Measurements from ENCODE around the gene KRT75. TPM values are rescaled to one million over a fixed set of nuclear protein-coding genes. Genes with fewer than 3 reads are reported as not detected.

KRT75 gene
- total and polyA plus RNA-seq, 9 donors: not detected

GRCh38 chr12:52395761-52396434 is 38.3 kb downstream of the KRT75 start:
- H3K4me3 ChIP-seq (ENCODE audit: low read length): no peak overlapping the region
- peaks cover 15% of the 10 kb centered on the region for H3K27me3 ChIP-seq (ENCODE audit: control insufficient read depth, insufficient read depth, low read length)
- no peaks in the 10 kb centered on the region for H3K9me3 ChIP-seq (replicated peaks; ENCODE audit: control insufficient read depth, low read depth, low read length)
- peaks cover 10% of the 10 kb centered on the region for H3K4me1 ChIP-seq (ENCODE audit: control insufficient read depth, insufficient read depth, low read length)
- H3K36me3 ChIP-seq (ENCODE audit: control insufficient read depth, insufficient read depth, low read length): no peaks in the 10 kb centered on the region
- WGBS (ENCODE audit: insufficient coverage): 48% methylated on average over 17 of the region's 20 CpGs
- DNase-seq: peak; percentile 17
- H3K27ac ChIP-seq (ENCODE audit: low read length): no peak overlapping the region

GRCh38 chr12:52394836-52395405 is 39.2 kb downstream of the KRT75 start:
- Histone ChIP-seq H3K9me3 (replicated peaks; ENCODE audit: control insufficient read depth, low read depth, low read length) (no peaks in the 10 kb centered on the region), H3K4me3 (ENCODE audit: low read length) (no peak overlapping the region), H3K4me1 (ENCODE audit: control insufficient read depth, insufficient read depth, low read length) (peaks cover 13% of the 10 kb centered on the region), H3K36me3 (ENCODE audit: control insufficient read depth, insufficient read depth, low read length) (no peaks in the 10 kb centered on the region), H3K27me3 (ENCODE audit: control insufficient read depth, insufficient read depth, low read length) (peaks cover 15% of the 10 kb centered on the region), H3K27ac (ENCODE audit: low read length) (no peak overlapping the region)
- 74% methylated on average over 10 of the region's 13 CpGs for WGBS (ENCODE audit: insufficient coverage)
- DNase-seq: no peak

GRCh38 chr12:52392465-52393007 is 41.6 kb downstream of the KRT75 start:
- no peaks in the 10 kb centered on the region for H3K9me3 ChIP-seq (replicated peaks; ENCODE audit: control insufficient read depth, low read depth, low read length)

GRCh38 chr12:52391618-52392002 is 42.6 kb downstream of the KRT75 start:
- DNase-seq: peak; percentile 58
- H3K27ac ChIP-seq (ENCODE audit: low read length): no peak overlapping the region
- no peaks in the 10 kb centered on the region for H3K36me3 ChIP-seq (ENCODE audit: control insufficient read depth, insufficient read depth, low read length)
- no peaks in the 10 kb centered on the region for H3K9me3 ChIP-seq (replicated peaks; ENCODE audit: control insufficient read depth, low read depth, low read length)
- peaks cover 13% of the 10 kb centered on the region for H3K4me1 ChIP-seq (ENCODE audit: control insufficient read depth, insufficient read depth, low read length)
- WGBS (ENCODE audit: insufficient coverage): 50% methylated on average over 4 of the region's 4 CpGs
- H3K4me3 ChIP-seq (ENCODE audit: low read length): no peak overlapping the region
- H3K27me3 ChIP-seq (ENCODE audit: control insufficient read depth, insufficient read depth, low read length): peaks cover 13% of the 10 kb centered on the region

More at GRCh38 chr12:52392465-52393007, 41.6 kb downstream of the KRT75 start:
- Histone ChIP-seq H3K4me1 (ENCODE audit: control insufficient read depth, insufficient read depth, low read length) (peaks cover 13% of the 10 kb centered on the region), H3K4me3 (ENCODE audit: low read length) (no peak overlapping the region), H3K27ac (ENCODE audit: low read length) (no peak overlapping the region), H3K36me3 (ENCODE audit: control insufficient read depth, insufficient read depth, low read length) (no peaks in the 10 kb centered on the region), H3K27me3 (ENCODE audit: control insufficient read depth, insufficient read depth, low read length) (peaks cover 19% of the 10 kb centered on the region)
- no peak for DNase-seq
- no CpG with 5 or more reads among the region's 7 CpGs for WGBS (ENCODE audit: insufficient coverage)

GRCh38 chr12:52390739-52391617 is 43.2 kb downstream of the KRT75 start:
- Histone ChIP-seq H3K27ac (ENCODE audit: low read length) (no peak overlapping the region), H3K4me3 (ENCODE audit: low read length) (no peak overlapping the region), H3K36me3 (ENCODE audit: control insufficient read depth, insufficient read depth, low read length) (no peaks in the 10 kb centered on the region), H3K4me1 (ENCODE audit: control insufficient read depth, insufficient read depth, low read length) (peaks cover 13% of the 10 kb centered on the region), H3K9me3 (replicated peaks; ENCODE audit: control insufficient read depth, low read depth, low read length) (no peaks in the 10 kb centered on the region), H3K27me3 (ENCODE audit: control insufficient read depth, insufficient read depth, low read length) (peaks cover 11% of the 10 kb centered on the region)
- WGBS (ENCODE audit: insufficient coverage): 48% methylated on average over 6 of the region's 11 CpGs
- no peak for DNase-seq

GRCh38 chr12:52389313-52390207 is 44.6 kb downstream of the KRT75 start:
- Histone ChIP-seq H3K27me3 (ENCODE audit: control insufficient read depth, insufficient read depth, low read length) (peaks cover 10% of the 10 kb centered on the region), H3K4me1 (ENCODE audit: control insufficient read depth, insufficient read depth, low read length) (peaks cover 13% of the 10 kb centered on the region), H3K36me3 (ENCODE audit: control insufficient read depth, insufficient read depth, low read length) (no peaks in the 10 kb centered on the region), H3K4me3 (ENCODE audit: low read length) (no peak overlapping the region), H3K9me3 (replicated peaks; ENCODE audit: control insufficient read depth, low read depth, low read length) (no peaks in the 10 kb centered on the region), H3K27ac (ENCODE audit: low read length) (no peak overlapping the region)
- DNase-seq: no peak
- WGBS (ENCODE audit: insufficient coverage): 8% methylated on average over 4 of the region's 9 CpGs

- H3K4me3 ChIP-seq (ENCODE audit: low read length): no peak overlapping the region
- no peak for DNase-seq
- H3K27me3 ChIP-seq (ENCODE audit: control insufficient read depth, insufficient read depth, low read length): peaks cover 10% of the 10 kb centered on the region
- H3K27ac ChIP-seq (ENCODE audit: low read length): no peak overlapping the region
- 92% methylated on average over 2 of the region's 2 CpGs for WGBS (ENCODE audit: insufficient coverage)
- no peaks in the 10 kb centered on the region for H3K36me3 ChIP-seq (ENCODE audit: control insufficient read depth, insufficient read depth, low read length)
- H3K9me3 ChIP-seq (replicated peaks; ENCODE audit: control insufficient read depth, low read depth, low read length): no peaks in the 10 kb centered on the region
- H3K4me1 ChIP-seq (ENCODE audit: control insufficient read depth, insufficient read depth, low read length): peaks cover 13% of the 10 kb centered on the region
Measured at GRCh38 chr12:52387859-52388258, 46.3 kb downstream of the KRT75 start.

GRCh38 chr12:52385226-52385702 is 48.9 kb downstream of the KRT75 start, which contains the start of gene KRT84:
Gene KRT84, minus strand, starts transcription at chr12:52385652. Its CDS starts 67 bp downstream, at chr12:52385585.
- Histone ChIP-seq H3K4me1 (ENCODE audit: control insufficient read depth, insufficient read depth, low read length) (peaks cover 3% of the 10 kb centered on the region), H3K4me3 (ENCODE audit: low read length) (no peak within 1 kb of the TSS), H3K27ac (ENCODE audit: low read length) (no peak within 1 kb of the TSS), H3K9me3 (replicated peaks; ENCODE audit: control insufficient read depth, low read depth, low read length) (no peaks in the 10 kb centered on the region), H3K27me3 (ENCODE audit: control insufficient read depth, insufficient read depth, low read length) (peaks cover 10% of the 10 kb centered on the region), H3K36me3 (ENCODE audit: control insufficient read depth, insufficient read depth, low read length) (no peaks in the 10 kb centered on the region)
- DNase-seq: no peak
- WGBS (ENCODE audit: insufficient coverage): 94% methylated on average over 11 of the region's 11 CpGs

- Histone ChIP-seq H3K36me3 (ENCODE audit: control insufficient read depth, insufficient read depth, low read length) (no peaks in the 10 kb centered on the region), H3K4me3 (ENCODE audit: low read length) (no peak overlapping the region), H3K9me3 (replicated peaks; ENCODE audit: control insufficient read depth, low read depth, low read length) (no peaks in the 10 kb centered on the region), H3K27me3 (ENCODE audit: control insufficient read depth, insufficient read depth, low read length) (peaks cover 5% of the 10 kb centered on the region), H3K27ac (ENCODE audit: low read length) (no peak overlapping the region), H3K4me1 (ENCODE audit: control insufficient read depth, insufficient read depth, low read length) (peaks cover 3% of the 10 kb centered on the region)
- no peak for DNase-seq
- 85% methylated on average over 3 of the region's 3 CpGs for WGBS (ENCODE audit: insufficient coverage)
Measured at GRCh38 chr12:52383331-52383730, 50.8 kb downstream of the KRT75 start.

All from muscle of leg (tissue), 11 donors.